ENCODE results near the gene OR1E2. TPM values are rescaled to one million over a fixed set of nuclear protein-coding genes. Genes with fewer than 3 reads are reported as not detected.
"Not testable (repeated sequence)": the region's sequence is repeated elsewhere in the genome, so short reads cannot be mapped to it uniquely, and the experiment has no call there.

Gene OR1E2
- total and polyA plus RNA-seq, 7 experiments from 2014 or later, result not detected

DNA sequence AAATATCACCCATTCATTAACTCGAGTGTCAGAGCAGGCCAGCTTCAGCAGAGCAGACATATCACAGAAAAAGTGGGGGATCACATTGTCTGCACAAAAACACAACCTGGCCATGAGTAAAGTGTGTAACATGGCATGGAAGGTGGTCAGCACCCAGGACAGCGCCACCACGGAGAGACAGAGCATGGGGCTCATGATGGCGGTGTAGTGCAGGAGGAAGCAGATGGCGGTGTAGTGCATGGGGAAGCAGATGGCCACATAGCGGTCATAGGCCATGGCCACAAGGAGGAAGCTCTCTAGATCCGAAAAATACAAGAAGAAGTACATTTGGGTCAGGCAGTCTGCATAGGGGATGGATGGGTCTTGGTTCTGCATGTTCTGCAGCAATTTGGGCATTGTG is 426 bp downstream of the OR1E2 start:
- H3K27ac Mint-ChIP-seq; H3K36me3 Mint-ChIP-seq; H3K4me1 Mint-ChIP-seq; CTCF ChIA-PET; H3K27ac ChIP-seq (ENCODE audit: low read depth, low read length); H3K4me3 Mint-ChIP-seq; H3K4me3 ChIP-seq (ENCODE audit: low read length); H3K4me1 ChIP-seq (ENCODE audit: control insufficient read depth in 2 of 2, insufficient read depth in 2 of 2, low read length in 2 of 2); H3K36me3 ChIP-seq (ENCODE audit: control insufficient read depth in 2 of 3, insufficient read depth in 3 of 3, low read length in 3 of 3); intact Hi-C loops (cut with micrococcal nuclease); H3K9me3 ChIP-seq (ENCODE audit: control insufficient read depth in 2 of 3, low read length in 3 of 3); H3K27me3 ChIP-seq (ENCODE audit: control insufficient read depth in 2 of 2, insufficient read depth in 2 of 2, low read length in 2 of 2); DNase-seq: not testable (repeated sequence)
- Mint-ChIP-seq H3K9me3 (peaks cover 2 to 15% (median 6%) of the 10 kb centered on the region in 11 donors), H3K27me3 (peaks cover 3 to 42% (median 34%) of the 10 kb centered on the region in 5 donors)
- POLR2A ChIA-PET, result interaction anchor here (0.6 kb wide), 1 partner anchor 113 kb away, joined by 4 read pairs; no protein-coding TSS in a partner anchor
- ATAC-seq, result peak; percentile 76

DNA sequence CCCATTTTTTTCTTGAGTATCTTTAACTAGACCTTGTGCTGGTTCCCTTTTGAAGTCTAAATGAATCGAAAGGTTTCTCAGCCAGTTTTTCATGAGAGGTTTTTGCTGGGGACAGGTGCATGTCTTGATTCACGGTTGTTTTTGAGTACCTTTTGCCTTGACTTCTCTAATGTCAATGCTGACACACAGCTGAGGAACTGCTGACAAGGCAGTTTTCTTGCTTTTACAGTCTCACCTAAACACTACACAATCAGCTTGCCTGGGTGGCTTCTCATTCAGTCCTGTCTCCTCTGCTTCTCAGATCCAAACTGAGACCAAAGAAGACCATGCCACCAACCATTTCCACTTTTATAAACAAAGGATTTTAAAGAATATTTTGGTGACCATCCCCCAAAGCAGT is 15.4 kb downstream of the OR1E2 start:
- no peaks in the 10 kb centered on the region for H3K9me3 ChIP-seq (ENCODE audit: control insufficient read depth in 2 of 3, low read length in 3 of 3)
- peaks cover 0 to 5% (median 0%) of the 10 kb centered on the region in 5 donors for H3K36me3 Mint-ChIP-seq
- peaks cover 0 to 4% (median 0%) of the 10 kb centered on the region in 11 donors for H3K9me3 Mint-ChIP-seq
- H3K36me3 ChIP-seq (ENCODE audit: control insufficient read depth in 2 of 3, insufficient read depth in 3 of 3, low read length in 3 of 3), result no peaks in the 10 kb centered on the region
- no peaks in the 10 kb centered on the region for H3K4me1 ChIP-seq (ENCODE audit: control insufficient read depth in 2 of 2, insufficient read depth in 2 of 2, low read length in 2 of 2)
- ChIA-PET POLR2A (no interaction called here), CTCF (no interaction called here)
- no peak overlapping the region for H3K4me3 ChIP-seq (ENCODE audit: low read length)
- no peak for ATAC-seq
- intact Hi-C loops (cut with micrococcal nuclease), result no loop called here
- peaks cover 8 to 33% (median 29%) of the 10 kb centered on the region in 5 donors for H3K27me3 Mint-ChIP-seq
- no peak overlapping the region for H3K4me3 Mint-ChIP-seq
- H3K27ac ChIP-seq (ENCODE audit: low read depth, low read length), result no peak overlapping the region
- no peaks in the 10 kb centered on the region for H3K4me1 Mint-ChIP-seq
- DNase-seq, result no peak
- H3K27ac Mint-ChIP-seq, result no peak overlapping the region
- H3K27me3 ChIP-seq (ENCODE audit: control insufficient read depth in 2 of 2, insufficient read depth in 2 of 2, low read length in 2 of 2), result peaks cover 0 to 3% of the 10 kb centered on the region in 2 donors

DNA sequence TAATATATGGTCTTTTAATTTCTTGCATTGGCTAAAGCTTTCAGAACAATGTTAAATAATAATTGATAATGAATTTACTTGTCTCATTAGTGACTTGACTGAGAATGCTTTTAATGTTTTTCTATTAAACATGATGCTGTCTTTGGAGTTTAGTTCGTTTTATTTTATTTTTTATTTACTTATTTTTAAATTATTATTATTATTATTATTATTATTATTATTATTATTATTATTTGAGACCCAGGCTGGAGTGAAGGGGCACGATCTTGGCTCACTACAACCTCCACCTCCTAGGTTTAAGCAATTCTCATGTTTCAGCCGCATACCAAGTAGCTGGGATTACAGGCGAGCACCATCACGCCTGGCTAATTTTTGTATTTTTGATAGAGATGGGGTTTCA is 18.0 kb downstream of the OR1E2 start:
- H3K27ac ChIP-seq (ENCODE audit: low read depth, low read length), result no peak overlapping the region
- H3K4me3 ChIP-seq (ENCODE audit: low read length), result no peak overlapping the region
- intact Hi-C loops (cut with micrococcal nuclease), result no loop called here
- CTCF ChIA-PET, result no interaction called here
- H3K9me3 ChIP-seq (ENCODE audit: control insufficient read depth in 2 of 3, low read length in 3 of 3), result no peaks in the 10 kb centered on the region
- no peak for DNase-seq
- Mint-ChIP-seq H3K27ac (no peak overlapping the region), H3K4me3 (no peak overlapping the region), H3K4me1 (peaks cover 0 to 2% (median 0%) of the 10 kb centered on the region in 7 donors), H3K36me3 (peaks cover 0 to 4% (median 0%) of the 10 kb centered on the region in 5 donors), H3K27me3 (peaks cover 11 to 26% (median 24%) of the 10 kb centered on the region in 5 donors), H3K9me3 (peaks cover 0 to 4% (median 0%) of the 10 kb centered on the region in 11 donors)
- no peak for ATAC-seq
- POLR2A ChIA-PET, result no interaction called here
- H3K36me3 ChIP-seq (ENCODE audit: control insufficient read depth in 2 of 3, insufficient read depth in 3 of 3, low read length in 3 of 3), result no peaks in the 10 kb centered on the region
- H3K4me1 ChIP-seq (ENCODE audit: control insufficient read depth in 2 of 2, insufficient read depth in 2 of 2, low read length in 2 of 2), result no peaks in the 10 kb centered on the region
- H3K27me3 ChIP-seq (ENCODE audit: control insufficient read depth in 2 of 2, insufficient read depth in 2 of 2, low read length in 2 of 2), result peaks cover 0 to 3% of the 10 kb centered on the region in 2 donors

DNA sequence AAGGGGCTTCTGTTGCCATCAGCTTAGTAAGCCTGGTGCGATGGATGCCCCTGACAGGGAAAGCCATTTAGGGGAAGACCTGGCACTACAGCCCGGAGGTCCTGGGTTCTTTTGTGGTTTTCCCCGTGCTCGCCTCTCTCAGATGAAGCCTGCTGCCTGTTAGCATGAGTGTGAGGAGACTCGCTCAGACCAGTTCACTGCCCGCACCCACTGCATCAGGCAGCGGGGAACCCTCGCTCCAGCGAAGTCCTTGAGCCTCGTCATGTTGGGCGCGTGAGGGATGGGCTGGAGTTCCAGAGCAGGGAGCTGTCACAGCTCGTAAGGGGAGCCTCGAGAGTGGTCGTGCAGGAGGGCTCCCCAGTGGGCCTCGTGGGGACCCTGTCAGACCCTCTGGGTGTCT is 21.4 kb downstream of the OR1E2 start:
- H3K27ac ChIP-seq (ENCODE audit: low read depth, low read length); H3K4me3 Mint-ChIP-seq; H3K4me1 Mint-ChIP-seq; intact Hi-C loops (cut with micrococcal nuclease); H3K9me3 ChIP-seq (ENCODE audit: control insufficient read depth in 2 of 3, low read length in 3 of 3); H3K27ac Mint-ChIP-seq; H3K27me3 ChIP-seq (ENCODE audit: control insufficient read depth in 2 of 2, insufficient read depth in 2 of 2, low read length in 2 of 2); H3K36me3 ChIP-seq (ENCODE audit: control insufficient read depth in 2 of 3, insufficient read depth in 3 of 3, low read length in 3 of 3); POLR2A ChIA-PET; DNase-seq; ATAC-seq; H3K4me3 ChIP-seq (ENCODE audit: low read length); H3K4me1 ChIP-seq (ENCODE audit: control insufficient read depth in 2 of 2, insufficient read depth in 2 of 2, low read length in 2 of 2); CTCF ChIA-PET: not testable (repeated sequence)
- peaks cover 0 to 11% (median 5%) of the 10 kb centered on the region in 5 donors for H3K36me3 Mint-ChIP-seq
- peaks cover 0 to 22% (median 11%) of the 10 kb centered on the region in 11 donors for H3K9me3 Mint-ChIP-seq
- peaks cover 5 to 47% (median 40%) of the 10 kb centered on the region in 5 donors for H3K27me3 Mint-ChIP-seq

DNA sequence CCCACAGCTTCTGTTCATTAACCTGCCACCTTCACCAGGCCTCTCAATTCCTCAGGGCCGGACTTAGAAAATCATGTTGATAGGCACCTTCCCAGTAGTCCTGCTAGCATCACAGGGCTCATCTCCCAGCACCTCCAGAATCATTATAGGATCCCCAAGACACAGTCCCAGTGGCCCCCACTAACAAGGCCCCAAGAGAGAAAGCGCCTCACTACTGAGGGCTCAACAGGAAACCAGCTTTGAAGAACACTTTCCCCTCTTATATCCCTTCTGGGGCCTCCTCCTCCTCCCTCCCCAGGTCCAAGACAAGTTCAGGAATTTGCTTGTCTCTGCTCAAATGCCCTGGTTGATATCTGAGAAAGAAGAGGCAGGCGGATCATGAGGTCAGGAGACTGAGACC is 22.6 kb downstream of the OR1E2 start, which contains the start of gene OR3A3:
Gene OR3A3, plus strand, starts transcription at position 301 of the 400 bp plus-strand sequence.
- peaks cover 0 to 7% (median 0%) of the 10 kb centered on the region in 3 experiments for H3K9me3 ChIP-seq (ENCODE audit: control insufficient read depth in 2 of 3, low read length in 3 of 3)
- no peaks in the 10 kb centered on the region for H3K4me1 ChIP-seq (ENCODE audit: control insufficient read depth in 2 of 2, insufficient read depth in 2 of 2, low read length in 2 of 2)
- H3K27me3 ChIP-seq (ENCODE audit: control insufficient read depth in 2 of 2, insufficient read depth in 2 of 2, low read length in 2 of 2), result no peaks in the 10 kb centered on the region
- ATAC-seq (no peak), DNase-seq (no peak)
- no peaks in the 10 kb centered on the region for H3K36me3 ChIP-seq (ENCODE audit: control insufficient read depth in 2 of 3, insufficient read depth in 3 of 3, low read length in 3 of 3)
- peaks cover 0 to 11% (median 8%) of the 10 kb centered on the region in 5 donors for H3K36me3 Mint-ChIP-seq
- peaks cover 4 to 34% (median 13%) of the 10 kb centered on the region in 11 donors for H3K9me3 Mint-ChIP-seq
- no peak within 1 kb of the TSS for H3K27ac ChIP-seq (ENCODE audit: low read depth, low read length)
- CTCF ChIA-PET, result no interaction called here
- no peak within 1 kb of the TSS for H3K4me3 ChIP-seq (ENCODE audit: low read length)
- H3K27ac Mint-ChIP-seq, result no peak within 1 kb of the TSS
- peaks cover 5 to 52% (median 49%) of the 10 kb centered on the region in 5 donors for H3K27me3 Mint-ChIP-seq
- intact Hi-C loops (cut with micrococcal nuclease), result no loop called here
- H3K4me1 Mint-ChIP-seq, result peaks cover 0 to 2% (median 0%) of the 10 kb centered on the region in 7 donors
- POLR2A ChIA-PET, result no interaction called here
- no peak within 1 kb of the TSS for H3K4me3 Mint-ChIP-seq

DNA sequence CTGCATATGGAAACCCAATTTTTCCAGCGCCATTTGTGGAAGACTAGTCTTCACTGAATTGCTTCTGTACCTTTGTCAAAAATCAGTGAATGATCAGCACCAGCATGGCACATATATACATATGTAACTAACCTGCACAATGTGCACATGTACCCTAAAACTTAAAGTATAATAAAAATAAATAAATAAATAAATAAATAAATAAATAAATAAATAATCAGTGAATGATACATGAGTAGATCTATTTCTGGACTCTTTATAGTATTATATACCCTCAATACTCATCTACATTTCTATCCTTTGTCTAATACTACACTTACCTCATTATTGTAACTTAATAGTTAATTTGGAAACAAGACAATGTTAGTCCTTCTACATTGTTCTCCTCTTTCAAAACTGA is 29.8 kb downstream of the OR1E2 start:
- H3K27me3 ChIP-seq (ENCODE audit: control insufficient read depth in 2 of 2, insufficient read depth in 2 of 2, low read length in 2 of 2); H3K4me1 ChIP-seq (ENCODE audit: control insufficient read depth in 2 of 2, insufficient read depth in 2 of 2, low read length in 2 of 2); H3K36me3 ChIP-seq (ENCODE audit: control insufficient read depth in 2 of 3, insufficient read depth in 3 of 3, low read length in 3 of 3); H3K4me3 Mint-ChIP-seq; intact Hi-C loops (cut with micrococcal nuclease); H3K4me3 ChIP-seq (ENCODE audit: low read length); POLR2A ChIA-PET; H3K36me3 Mint-ChIP-seq; H3K27ac ChIP-seq (ENCODE audit: low read depth, low read length); DNase-seq; H3K9me3 ChIP-seq (ENCODE audit: control insufficient read depth in 2 of 3, low read length in 3 of 3); H3K27ac Mint-ChIP-seq; ATAC-seq; H3K4me1 Mint-ChIP-seq; CTCF ChIA-PET: not testable (repeated sequence)
- peaks cover 0 to 53% (median 44%) of the 10 kb centered on the region in 5 donors for H3K27me3 Mint-ChIP-seq
- H3K9me3 Mint-ChIP-seq, result peaks cover 3 to 32% (median 19%) of the 10 kb centered on the region in 11 donors

DNA sequence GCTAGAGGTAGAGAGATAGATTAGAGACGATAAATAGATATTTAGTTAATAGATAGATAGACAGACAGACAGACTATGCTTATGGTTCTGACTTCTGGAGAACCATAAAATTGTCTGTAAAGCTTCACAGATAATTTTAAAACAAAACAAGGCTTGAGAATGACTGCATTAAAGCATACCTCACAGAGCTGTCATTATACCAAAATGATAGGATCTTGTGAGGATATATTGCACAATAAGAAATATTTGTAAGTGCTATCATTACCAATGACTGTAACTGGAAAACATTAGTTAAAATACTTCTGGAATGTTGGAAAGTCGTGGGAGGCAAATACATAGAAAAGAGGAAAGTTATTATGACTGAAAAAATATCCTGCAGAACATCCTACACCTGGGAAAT is 31.9 kb downstream of the OR1E2 start:
- no peaks in the 10 kb centered on the region for H3K36me3 ChIP-seq (ENCODE audit: control insufficient read depth in 2 of 3, insufficient read depth in 3 of 3, low read length in 3 of 3)
- H3K4me3 Mint-ChIP-seq, result no peak overlapping the region
- H3K4me1 ChIP-seq (ENCODE audit: control insufficient read depth in 2 of 2, insufficient read depth in 2 of 2, low read length in 2 of 2), result no peaks in the 10 kb centered on the region
- H3K27me3 ChIP-seq (ENCODE audit: control insufficient read depth in 2 of 2, insufficient read depth in 2 of 2, low read length in 2 of 2), result no peaks in the 10 kb centered on the region
- H3K27ac Mint-ChIP-seq, result no peak overlapping the region
- peaks cover 0 to 1% (median 0%) of the 10 kb centered on the region in 7 donors for H3K4me1 Mint-ChIP-seq
- CTCF ChIA-PET, result no interaction called here
- DNase-seq (no peak), ATAC-seq (no peak)
- H3K9me3 Mint-ChIP-seq, result peaks cover 0 to 16% (median 6%) of the 10 kb centered on the region in 11 donors
- peaks cover 0 to 4% (median 0%) of the 10 kb centered on the region in 5 donors for H3K36me3 Mint-ChIP-seq
- POLR2A ChIA-PET, result no interaction called here
- no peaks in the 10 kb centered on the region for H3K9me3 ChIP-seq (ENCODE audit: control insufficient read depth in 2 of 3, low read length in 3 of 3)
- no peak overlapping the region for H3K4me3 ChIP-seq (ENCODE audit: low read length)
- peaks cover 0 to 41% (median 29%) of the 10 kb centered on the region in 5 donors for H3K27me3 Mint-ChIP-seq
- intact Hi-C loops (cut with micrococcal nuclease), result no loop called here
- H3K27ac ChIP-seq (ENCODE audit: low read depth, low read length), result no peak overlapping the region
